Activated T-helper 17 cell treated with anti-CD3 and anti-CD28 coated beads, Interleukin-2, amount 50 U/mL, for 72 hours (primary cell): ENCODE results near the gene CRK. TPM values are rescaled to one million over a fixed set of nuclear protein-coding genes. Genes with fewer than 3 reads are reported as not detected.
"Not testable (repeated sequence)": the region's sequence is repeated elsewhere in the genome, so short reads cannot be mapped to it uniquely, and the experiment has no call there.

Experiments
- ATAC-seq: fragments of 150-1000 bp; cut with Tn5 transposase; replicated peaks from 2 replicates; pipeline ENCODE4 v1.10.0; 2021; ENCODE audit warnings: mild to moderate bottlenecking, moderate library complexity
- H3K27ac Mint-ChIP-seq: one replicate; pipeline ENCODE4 v1.8.0; 2022; ENCODE audit warnings: mixed read lengths
- H3K27me3 Mint-ChIP-seq: one replicate; pipeline ENCODE4 v1.8.0; 2022; ENCODE audit warnings: mixed read lengths
- H3K36me3 Mint-ChIP-seq: one replicate; pipeline ENCODE4 v1.8.0; 2022; ENCODE audit warnings: low read depth, mild to moderate bottlenecking, mixed read lengths
- H3K4me1 Mint-ChIP-seq: one replicate; pipeline ENCODE4 v1.8.0; 2022; ENCODE audit warnings: mixed read lengths
- H3K4me3 Mint-ChIP-seq: one replicate; pipeline ENCODE4 v1.8.0; 2022; ENCODE audit warnings: mild to moderate bottlenecking, mixed read lengths
- H3K9me3 Mint-ChIP-seq: one replicate; pipeline ENCODE4 v1.8.0; 2022; ENCODE audit warnings: mixed read lengths
- total RNA-seq, 2 donors: library from RNA; stranded (reverse); gene quantifications; one replicate each; pipeline ENCODE4 v1.2.3, GENCODE V29; 2022

The CRK gene
- total RNA-seq, 2 donors from 2014 or later, result 15.5 to 21.6 TPM

- no peaks in the 10 kb centered on the region for H3K9me3 Mint-ChIP-seq
- no peak for ATAC-seq
- no peaks in the 10 kb centered on the region for H3K27me3 Mint-ChIP-seq
- H3K27ac Mint-ChIP-seq, result no peak overlapping the region
- H3K36me3 Mint-ChIP-seq, result peaks cover 42% of the 10 kb centered on the region
- peaks cover 2% of the 10 kb centered on the region for H3K4me1 Mint-ChIP-seq
- H3K4me3 Mint-ChIP-seq, result no peak overlapping the region
Measured at GRCh38 chr17:1440921-1441320, 15.1 kb downstream of the CRK start.

- peaks cover 7% of the 10 kb centered on the region for H3K4me1 Mint-ChIP-seq
- H3K36me3 Mint-ChIP-seq, result peaks cover 50% of the 10 kb centered on the region
- no peak overlapping the region for H3K27ac Mint-ChIP-seq
Measured at GRCh38 chr17:1438593-1439083, 17.4 kb downstream of the CRK start.

GRCh38 chr17:1435326-1435725 lies 20.7 kb downstream of the CRK start:
- Mint-ChIP-seq H3K36me3 (peaks cover 75% of the 10 kb centered on the region), H3K4me1 (peaks cover 22% of the 10 kb centered on the region), H3K27me3 (no peaks in the 10 kb centered on the region), H3K4me3 (no peak overlapping the region), H3K9me3 (no peaks in the 10 kb centered on the region), H3K27ac (peak overlapping the region; percentile 61)
- ATAC-seq, result no peak

More at GRCh38 chr17:1438593-1439083, 17.4 kb downstream of the CRK start:
- no peaks in the 10 kb centered on the region for H3K9me3 Mint-ChIP-seq
- no peak for ATAC-seq
- no peaks in the 10 kb centered on the region for H3K27me3 Mint-ChIP-seq
- no peak overlapping the region for H3K4me3 Mint-ChIP-seq

- Mint-ChIP-seq H3K27me3 (no peaks in the 10 kb centered on the region), H3K27ac (no peak overlapping the region), H3K9me3 (no peaks in the 10 kb centered on the region), H3K4me1 (peaks cover 22% of the 10 kb centered on the region), H3K4me3 (no peak overlapping the region), H3K36me3 (peaks cover 82% of the 10 kb centered on the region)
- ATAC-seq, result no peak
Measured at GRCh38 chr17:1434150-1434549, 21.9 kb downstream of the CRK start.

GRCh38 chr17:1431631-1432104 lies 24.4 kb downstream of the CRK start:
- ATAC-seq, result peak; percentile 91
- H3K27ac Mint-ChIP-seq, result peak overlapping the region; percentile 88
- peak overlapping the region; percentile 36 for H3K4me3 Mint-ChIP-seq
- no peaks in the 10 kb centered on the region for H3K27me3 Mint-ChIP-seq
- no peaks in the 10 kb centered on the region for H3K9me3 Mint-ChIP-seq
- H3K36me3 Mint-ChIP-seq, result peaks cover 79% of the 10 kb centered on the region
- H3K4me1 Mint-ChIP-seq, result peaks cover 22% of the 10 kb centered on the region

- peaks cover 22% of the 10 kb centered on the region for H3K4me1 Mint-ChIP-seq
- peak overlapping the region; percentile 67 for H3K27ac Mint-ChIP-seq
- H3K9me3 Mint-ChIP-seq, result no peaks in the 10 kb centered on the region
- peaks cover 73% of the 10 kb centered on the region for H3K36me3 Mint-ChIP-seq
- H3K4me3 Mint-ChIP-seq, result peak overlapping the region; percentile 13
- H3K27me3 Mint-ChIP-seq, result no peaks in the 10 kb centered on the region
- ATAC-seq, result no peak
Measured at GRCh38 chr17:1423456-1424135, 32.4 kb downstream of the CRK start.

GRCh38 chr17:1422885-1423284 lies 33.1 kb downstream of the CRK start:
- no peaks in the 10 kb centered on the region for H3K27me3 Mint-ChIP-seq
- peak overlapping the region; percentile 67 for H3K27ac Mint-ChIP-seq
- peaks cover 73% of the 10 kb centered on the region for H3K36me3 Mint-ChIP-seq
- H3K9me3 Mint-ChIP-seq, result no peaks in the 10 kb centered on the region
- H3K4me3 Mint-ChIP-seq, result peak overlapping the region; percentile 13
- peaks cover 22% of the 10 kb centered on the region for H3K4me1 Mint-ChIP-seq
- ATAC-seq, result peak; percentile 98

- Mint-ChIP-seq H3K9me3 (no peaks in the 10 kb centered on the region), H3K27ac (no peak overlapping the region), H3K36me3 (peaks cover 71% of the 10 kb centered on the region), H3K4me3 (no peak overlapping the region), H3K4me1 (peaks cover 22% of the 10 kb centered on the region), H3K27me3 (no peaks in the 10 kb centered on the region)
- no peak for ATAC-seq
Measured at GRCh38 chr17:1421470-1421869, 34.6 kb downstream of the CRK start.

GRCh38 chr17:1420981-1421380 lies 35.1 kb downstream of the CRK start:
- Mint-ChIP-seq H3K9me3 (no peaks in the 10 kb centered on the region), H3K36me3 (peaks cover 66% of the 10 kb centered on the region), H3K27ac (no peak overlapping the region), H3K4me3 (no peak overlapping the region), H3K27me3 (no peaks in the 10 kb centered on the region), H3K4me1 (peaks cover 21% of the 10 kb centered on the region)
- no peak for ATAC-seq

- Mint-ChIP-seq H3K27ac (no peak overlapping the region), H3K36me3 (peaks cover 58% of the 10 kb centered on the region), H3K4me1 (peaks cover 16% of the 10 kb centered on the region)
Measured at GRCh38 chr17:1420163-1420562, 35.9 kb downstream of the CRK start.

GRCh38 chr17:1418476-1418875 lies 37.6 kb downstream of the CRK start:
- not testable (repeated sequence) for H3K4me3 Mint-ChIP-seq, H3K27ac Mint-ChIP-seq, ATAC-seq, H3K27me3 Mint-ChIP-seq, H3K9me3 Mint-ChIP-seq
- H3K36me3 Mint-ChIP-seq, result peaks cover 44% of the 10 kb centered on the region
- H3K4me1 Mint-ChIP-seq, result peaks cover 16% of the 10 kb centered on the region

More at GRCh38 chr17:1420163-1420562, 35.9 kb downstream of the CRK start:
- no peaks in the 10 kb centered on the region for H3K9me3 Mint-ChIP-seq
- no peaks in the 10 kb centered on the region for H3K27me3 Mint-ChIP-seq
- H3K4me3 Mint-ChIP-seq, result no peak overlapping the region
- ATAC-seq, result no peak

GRCh38 chr17:1416414-1416813 lies 39.6 kb downstream of the CRK start:
- Mint-ChIP-seq H3K4me1 (peaks cover 7% of the 10 kb centered on the region), H3K27ac (no peak overlapping the region)

GRCh38 chr17:1414634-1415033 lies 41.4 kb downstream of the CRK start:
- peaks cover 7% of the 10 kb centered on the region for H3K4me1 Mint-ChIP-seq
- H3K27me3 Mint-ChIP-seq, result no peaks in the 10 kb centered on the region
- H3K36me3 Mint-ChIP-seq, result peaks cover 9% of the 10 kb centered on the region
- H3K27ac Mint-ChIP-seq, result no peak overlapping the region
- H3K9me3 Mint-ChIP-seq, result no peaks in the 10 kb centered on the region
- ATAC-seq, result no peak
- H3K4me3 Mint-ChIP-seq, result no peak overlapping the region

More at GRCh38 chr17:1416414-1416813, 39.6 kb downstream of the CRK start:
- Mint-ChIP-seq H3K4me3 (no peak overlapping the region), H3K27me3 (no peaks in the 10 kb centered on the region), H3K9me3 (no peaks in the 10 kb centered on the region), H3K36me3 (peaks cover 24% of the 10 kb centered on the region)
- no peak for ATAC-seq

- no peak for ATAC-seq
- no peaks in the 10 kb centered on the region for H3K9me3 Mint-ChIP-seq
- no peak overlapping the region for H3K4me3 Mint-ChIP-seq
- no peak overlapping the region for H3K27ac Mint-ChIP-seq
- no peaks in the 10 kb centered on the region for H3K27me3 Mint-ChIP-seq
- H3K4me1 Mint-ChIP-seq, result peaks cover 7% of the 10 kb centered on the region
- peaks cover 9% of the 10 kb centered on the region for H3K36me3 Mint-ChIP-seq
Measured at GRCh38 chr17:1414001-1414574, 41.9 kb downstream of the CRK start.

GRCh38 chr17:1413281-1413791 lies 42.7 kb downstream of the CRK start:
- Mint-ChIP-seq H3K4me1 (peaks cover 7% of the 10 kb centered on the region), H3K9me3 (no peaks in the 10 kb centered on the region), H3K4me3 (no peak overlapping the region), H3K36me3 (peaks cover 8% of the 10 kb centered on the region), H3K27me3 (no peaks in the 10 kb centered on the region), H3K27ac (no peak overlapping the region)
- no peak for ATAC-seq
